Left lobe of liver (tissue), 2 donors: Measurements from ENCODE around the gene DMPK. TPM values are rescaled to one million over a fixed set of nuclear protein-coding genes. Genes with fewer than 3 reads are reported as not detected.
"Not testable (repeated sequence)": the region's sequence is repeated elsewhere in the genome, so short reads cannot be mapped to it uniquely, and the experiment has no call there.

Experiments used
- ATAC-seq: fragments of 200-7000 bp; cut with Tn5 transposase; one replicate; pipeline ENCODE4 v1.9.1; 2020; ENCODE audit warnings: mild to moderate bottlenecking, moderate library complexity
- DNase-seq: peaks from one replicate; pipeline ENCODE4 v3.0.0-alpha.2; 2020; ENCODE audit warnings: low spot score
- total RNA-seq: library from RNA; stranded (reverse); gene quantifications from one replicate; pipeline ENCODE4 v1.2.1, GENCODE V29; 2021
- donor health status: DM: no; HTN: no; CAD: no; lungs with moderate emphysema.
- donor health status: DM: no; HTN: yes; CAD: no.

Gene DMPK
- total RNA-seq, 1 donor from 2014 or later = 7.8 TPM

DNA sequence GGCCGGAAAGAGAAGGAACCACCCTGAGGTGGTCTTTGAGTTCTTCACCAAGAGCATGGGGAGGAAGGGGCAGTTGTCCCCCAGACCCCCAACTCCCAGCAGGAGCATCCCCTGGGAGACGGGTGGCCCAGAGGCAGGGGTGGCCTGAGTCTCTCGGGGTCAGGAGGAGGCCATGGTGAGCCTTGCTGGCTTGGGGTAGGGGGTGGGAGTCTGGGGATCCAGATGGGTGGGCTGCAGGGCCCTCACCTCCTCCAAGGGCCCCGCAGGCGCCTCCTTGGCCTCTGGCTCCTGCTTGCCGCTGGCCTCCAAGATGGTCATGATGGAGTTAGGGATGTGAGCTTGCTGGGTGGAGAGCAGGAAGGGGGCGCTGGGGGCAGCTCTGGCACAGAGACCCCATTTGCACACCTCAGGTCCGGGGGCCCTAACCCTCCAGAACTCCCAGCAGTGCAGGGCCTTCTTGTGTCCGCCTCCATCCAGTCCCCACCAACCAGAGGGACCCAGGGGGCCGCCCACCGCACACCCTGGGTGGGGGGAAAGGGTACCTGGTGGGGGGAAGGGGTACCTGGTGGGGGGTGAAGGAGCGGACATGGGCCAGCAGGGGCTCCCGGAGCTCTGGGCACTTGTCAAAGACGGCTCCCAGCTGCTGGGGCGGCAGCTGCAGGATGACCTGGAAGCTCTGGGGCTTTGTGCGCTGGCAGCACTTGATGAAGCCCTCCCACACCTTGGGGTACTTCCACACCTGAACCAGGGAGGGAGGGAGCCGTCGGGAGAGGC lies 34.1 kb upstream of the DMPK start:
- DNase-seq (no peak), ATAC-seq (no peak)

DNA sequence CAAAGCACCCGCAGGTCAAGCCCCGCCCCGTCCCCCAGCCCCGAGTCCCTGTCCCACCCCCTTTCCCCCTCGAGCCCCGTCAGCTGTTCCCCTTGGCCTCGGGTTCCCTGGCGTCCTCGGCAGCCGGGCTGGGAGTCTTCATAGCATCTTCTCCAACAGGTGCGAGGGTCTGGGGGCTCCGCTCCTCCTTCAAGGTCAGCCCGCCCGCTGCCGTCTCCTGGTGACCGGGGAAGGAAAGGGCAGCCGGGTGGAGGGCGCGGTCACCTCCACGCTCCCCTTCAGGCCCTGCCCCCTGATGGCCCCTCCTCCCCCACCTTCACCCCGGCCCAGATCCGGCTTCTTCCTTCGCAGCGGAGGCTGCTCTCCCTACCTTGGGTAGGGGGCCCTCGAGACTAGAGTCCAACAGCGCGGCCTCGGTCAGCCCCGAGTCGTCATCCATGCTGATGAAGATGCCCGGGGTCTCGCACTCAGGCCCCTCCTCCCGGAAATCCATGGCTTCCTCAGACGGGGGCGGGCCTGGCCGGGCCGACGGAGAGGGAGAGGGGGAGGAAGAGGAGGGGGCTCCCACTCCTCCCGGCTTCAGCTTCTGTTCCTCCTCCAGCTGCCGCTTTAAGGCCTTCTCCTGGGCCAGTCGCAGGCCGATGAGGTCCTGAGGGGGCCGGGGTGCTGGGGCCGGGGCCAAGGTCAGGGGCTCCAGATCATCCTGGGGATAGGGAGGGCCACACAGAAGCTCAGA lies 33.4 kb upstream of the DMPK start:
- DNase-seq = no peak
- ATAC-seq = no peak

DNA sequence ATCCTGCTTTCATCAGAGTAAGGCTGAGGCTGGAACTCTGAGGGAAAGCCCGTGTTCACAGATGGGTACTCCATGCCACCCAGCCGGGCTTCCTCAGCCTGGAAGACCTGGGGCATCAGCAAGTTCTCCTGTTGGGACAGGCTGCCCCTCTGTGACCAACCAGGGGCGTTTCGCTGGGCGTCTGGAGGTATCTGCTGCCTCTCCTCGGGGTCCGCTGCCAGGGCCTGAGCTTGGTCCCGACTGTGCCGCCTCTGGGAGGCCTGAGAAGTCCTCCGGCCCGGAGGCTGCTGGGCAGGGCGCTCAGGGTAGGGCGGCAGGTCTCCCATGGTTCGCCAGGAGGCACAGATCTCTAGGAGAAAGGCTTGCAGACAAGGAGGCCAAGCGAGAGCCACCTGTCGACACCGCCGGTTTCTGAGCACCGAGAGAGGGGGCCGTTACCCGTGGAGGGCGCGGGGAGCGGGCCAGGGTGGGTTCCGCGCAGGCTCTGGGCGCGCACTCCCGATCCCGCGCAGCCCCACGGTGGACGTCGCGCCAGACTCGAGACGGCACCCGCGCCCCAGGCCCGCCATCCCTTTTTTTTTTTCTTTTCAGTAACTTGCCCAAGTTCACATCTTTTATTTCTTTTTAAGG lies 32.7 kb upstream of the DMPK start, which contains the start of gene RSPH6A:
TSS of gene RSPH6A (minus strand) at position 458 of the 630 bp plus-strand sequence. CDS start at position 326, 132 bp downstream.
- ATAC-seq (no peak), DNase-seq (no peak)

DNA sequence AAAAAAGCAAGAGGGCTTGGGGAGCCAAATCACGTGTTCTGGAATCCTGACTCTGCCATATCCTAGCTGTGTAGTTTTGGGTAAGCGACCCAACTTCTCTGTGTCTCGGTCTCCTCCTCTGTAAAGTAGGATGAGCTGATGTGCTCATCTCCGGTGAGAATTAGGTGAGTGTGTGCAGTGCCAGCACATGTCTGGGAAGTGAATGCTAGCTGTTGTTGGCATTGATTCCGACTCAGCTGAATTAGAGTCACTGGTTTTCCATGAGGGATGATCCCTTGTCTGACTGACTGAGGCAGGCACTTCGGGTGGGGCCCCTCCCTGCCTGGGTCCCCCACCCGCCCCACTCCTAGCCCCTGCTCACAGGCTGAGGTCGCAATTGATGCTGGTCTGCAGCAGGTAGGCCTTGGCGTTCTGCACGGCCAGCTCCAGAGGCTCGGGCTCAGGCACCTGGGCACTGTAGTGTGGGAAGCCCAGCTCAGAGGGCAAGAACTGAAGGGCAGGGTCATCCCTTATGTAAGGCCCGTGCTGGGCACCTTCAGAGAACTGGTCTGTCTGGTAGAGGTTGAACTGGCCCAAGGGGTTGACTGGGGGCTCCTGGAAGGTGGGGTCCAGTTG lies 32.0 kb upstream of the DMPK start:
- no peak for DNase-seq

DNA sequence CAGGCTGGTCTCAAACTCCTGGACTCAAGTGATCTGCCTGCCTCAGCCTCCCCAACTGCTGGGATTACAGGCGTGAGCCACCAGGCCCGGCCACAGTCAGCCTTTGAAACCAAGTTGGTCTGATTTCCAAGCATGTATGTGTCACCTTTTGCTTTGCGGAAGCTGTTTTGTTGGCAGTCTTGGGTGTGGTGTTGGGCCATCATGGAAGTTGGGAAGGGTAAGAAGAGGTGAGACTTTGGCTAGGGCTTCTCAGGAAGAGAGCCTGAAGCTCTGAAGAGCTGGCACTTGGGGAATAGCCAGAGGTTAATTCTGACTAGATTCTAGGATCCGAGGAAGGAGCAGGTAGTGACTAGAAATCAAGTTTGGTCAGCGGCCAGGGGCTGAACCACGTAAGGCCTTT lies 30.0 kb upstream of the DMPK start:
- ATAC-seq (no peak), DNase-seq (no peak)

More for the DNA sequence above, 32.0 kb upstream of the DMPK start:
- ATAC-seq = no peak

DNA sequence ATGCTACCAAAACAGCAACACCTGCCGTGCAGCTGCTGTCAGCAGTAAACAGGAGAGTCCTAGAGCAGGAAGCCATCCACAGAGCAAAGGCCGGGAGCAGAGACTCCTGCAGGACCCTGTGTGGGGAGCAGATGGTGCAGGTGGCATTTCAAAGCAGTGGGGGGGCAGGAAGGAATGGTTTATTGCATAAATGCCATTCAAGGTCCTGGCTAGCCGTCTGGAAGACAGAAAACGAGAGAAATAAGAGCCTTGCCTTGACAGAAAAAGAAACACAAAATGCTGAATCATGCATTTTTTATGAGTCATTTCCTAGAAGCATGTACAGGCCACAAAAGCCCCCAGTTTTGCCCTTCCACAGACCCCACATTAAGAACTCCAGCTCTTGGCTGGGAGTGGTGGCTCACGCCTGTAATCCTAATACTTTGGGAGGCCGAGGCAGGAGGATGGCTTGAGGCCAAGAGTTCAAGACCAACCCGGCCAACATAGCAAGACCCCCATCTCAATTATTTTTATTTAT lies 27.4 kb upstream of the DMPK start:
- ATAC-seq = no peak
- DNase-seq = no peak

DNA sequence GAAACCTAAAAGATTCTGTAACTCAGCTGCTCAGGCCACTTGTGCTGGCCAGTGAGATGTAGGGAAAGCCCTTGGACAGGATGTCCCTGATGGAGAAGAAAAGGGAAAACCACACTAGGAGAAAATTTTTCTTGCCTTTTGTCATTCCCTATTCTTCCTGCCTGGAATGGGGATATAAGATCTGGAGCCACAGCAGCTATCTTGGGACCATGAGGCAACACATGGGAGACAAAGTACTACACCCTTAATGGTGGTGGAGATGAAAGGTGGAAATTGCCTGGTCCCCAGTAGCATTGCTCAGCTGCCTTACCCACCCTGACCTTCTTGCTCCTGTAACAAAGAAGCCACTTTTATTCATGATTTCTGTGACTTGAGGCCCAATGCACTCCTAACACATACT lies 23.4 kb upstream of the DMPK start:
- no peak for DNase-seq
- ATAC-seq = no peak

DNA sequence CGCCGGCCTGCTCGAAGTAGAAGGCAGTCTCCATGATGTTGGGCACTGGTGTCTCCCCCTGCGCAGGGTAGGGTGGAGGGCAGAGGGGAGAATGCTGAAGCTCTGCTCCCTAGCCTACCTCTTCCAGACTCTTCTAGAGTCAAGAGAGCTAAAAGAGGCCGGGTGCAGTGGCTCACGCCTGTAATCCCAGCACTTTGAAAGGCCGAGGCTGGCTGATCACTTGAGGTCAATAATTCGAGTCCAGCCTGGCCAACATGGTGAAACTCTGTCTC lies 22.6 kb upstream of the DMPK start:
- no peak for DNase-seq
- ATAC-seq = no peak

DNA sequence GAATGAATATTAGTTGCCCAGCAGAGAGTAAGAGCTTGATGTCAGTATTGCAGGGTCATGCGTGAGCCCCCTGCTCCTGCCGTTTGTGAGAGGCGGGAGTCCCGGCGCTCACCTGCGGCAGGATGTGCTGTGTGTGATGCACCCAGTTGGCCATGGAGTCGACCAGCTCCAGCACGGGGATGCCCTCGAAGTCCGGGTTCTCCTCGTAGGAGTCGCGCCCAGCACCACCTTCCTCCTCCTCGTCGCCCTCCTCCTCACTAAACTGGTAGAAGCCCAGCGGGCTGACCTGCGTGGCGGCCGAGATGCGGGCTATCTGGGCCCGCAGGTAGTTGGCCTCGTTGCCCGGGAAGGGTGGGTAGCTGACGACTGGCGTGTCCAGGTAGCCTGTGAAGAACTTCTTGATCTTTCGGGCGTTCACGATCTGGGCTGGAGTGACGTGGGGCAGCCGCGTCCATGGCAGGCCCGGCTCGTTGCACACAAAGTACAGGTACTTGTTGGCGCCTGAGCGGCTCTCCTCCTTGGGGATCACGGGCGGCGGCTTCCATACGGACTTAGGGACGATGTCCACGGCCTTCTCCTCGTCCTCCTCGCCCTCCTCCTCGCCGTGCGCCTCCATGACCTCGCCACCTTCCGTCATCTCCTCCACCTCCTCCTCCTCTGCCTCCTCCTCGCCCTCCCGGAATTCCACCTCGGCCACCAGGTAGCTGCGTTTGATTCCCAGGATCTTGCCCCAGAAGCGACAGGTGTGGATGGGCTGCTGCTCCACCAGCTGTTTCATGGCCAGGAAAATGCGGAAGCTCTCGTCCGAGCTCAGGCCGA lies 22.1 kb upstream of the DMPK start:
- DNase-seq (no peak), ATAC-seq (no peak)

DNA sequence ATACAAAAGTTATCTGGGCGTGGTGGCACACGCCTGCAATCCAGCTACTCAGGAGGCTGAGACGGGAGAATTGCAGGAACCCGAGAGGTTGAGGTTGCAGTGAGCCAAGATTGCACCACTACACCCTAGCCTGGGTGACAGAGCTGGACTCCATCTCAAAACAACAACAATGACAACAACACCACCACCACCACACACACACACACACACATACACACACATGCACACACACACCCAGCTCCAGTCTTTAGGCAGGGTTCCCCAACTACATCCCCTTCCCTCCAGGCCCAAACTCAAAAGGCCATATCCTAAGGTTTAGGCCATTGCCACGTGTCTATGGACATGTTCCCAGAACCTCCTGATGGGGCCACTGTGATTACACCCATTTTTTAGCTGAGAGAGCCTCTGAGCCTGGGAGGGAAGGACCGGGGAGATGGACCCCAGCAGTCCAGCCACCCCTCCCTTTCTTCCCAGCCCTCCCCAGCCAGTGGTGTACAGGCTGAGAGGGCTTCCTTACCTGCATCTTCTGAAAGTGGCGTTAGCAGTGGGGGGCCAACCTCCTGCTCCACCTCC lies 19.4 kb upstream of the DMPK start:
- DNase-seq = no peak
- no peak for ATAC-seq

DNA sequence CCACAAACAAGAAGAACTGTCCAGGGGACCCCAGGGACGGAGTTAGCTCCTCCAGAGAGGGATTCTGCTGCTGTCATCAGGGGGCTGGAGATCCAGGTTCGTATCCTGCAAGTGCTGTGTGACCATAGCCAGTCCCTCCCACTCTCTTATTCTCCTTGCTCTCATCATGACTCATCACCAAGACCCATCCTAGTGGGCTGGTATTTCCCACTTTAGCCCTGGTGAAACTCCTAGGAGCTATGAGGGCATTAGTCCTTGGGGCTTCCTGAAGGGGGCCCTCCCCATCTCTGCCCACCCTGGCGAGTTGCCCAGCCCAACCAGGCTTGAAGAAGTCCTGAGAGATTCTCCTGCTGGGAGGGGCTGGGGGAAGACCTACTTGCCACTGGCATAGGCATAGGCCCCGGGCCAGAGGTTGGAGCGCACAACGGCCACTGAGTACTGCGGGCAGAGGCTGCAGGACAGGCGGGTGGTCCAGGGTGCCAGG lies 17.8 kb upstream of the DMPK start:
- no peak for ATAC-seq
- DNase-seq = no peak

DNA sequence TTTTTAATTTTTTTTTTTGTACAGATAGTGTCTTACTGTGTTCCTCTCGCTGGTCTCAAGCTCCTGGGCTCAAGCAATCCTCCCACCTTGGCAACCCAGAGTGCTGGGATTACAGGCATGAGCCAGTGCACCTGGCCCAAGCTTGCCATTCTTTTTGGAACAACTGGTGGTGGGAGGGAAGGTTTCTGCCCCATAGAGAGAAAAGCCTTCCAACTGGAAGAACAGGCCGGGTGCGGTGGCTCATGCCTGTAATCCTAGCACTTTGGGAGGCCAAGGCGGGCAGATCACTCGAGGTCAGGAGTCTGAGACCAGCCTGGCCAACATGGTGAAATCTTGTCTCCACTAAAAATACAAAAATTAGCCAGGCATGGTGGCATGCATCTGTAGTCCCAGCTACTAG lies 17.3 kb upstream of the DMPK start:
- not testable (repeated sequence) for DNase-seq, ATAC-seq

DNA sequence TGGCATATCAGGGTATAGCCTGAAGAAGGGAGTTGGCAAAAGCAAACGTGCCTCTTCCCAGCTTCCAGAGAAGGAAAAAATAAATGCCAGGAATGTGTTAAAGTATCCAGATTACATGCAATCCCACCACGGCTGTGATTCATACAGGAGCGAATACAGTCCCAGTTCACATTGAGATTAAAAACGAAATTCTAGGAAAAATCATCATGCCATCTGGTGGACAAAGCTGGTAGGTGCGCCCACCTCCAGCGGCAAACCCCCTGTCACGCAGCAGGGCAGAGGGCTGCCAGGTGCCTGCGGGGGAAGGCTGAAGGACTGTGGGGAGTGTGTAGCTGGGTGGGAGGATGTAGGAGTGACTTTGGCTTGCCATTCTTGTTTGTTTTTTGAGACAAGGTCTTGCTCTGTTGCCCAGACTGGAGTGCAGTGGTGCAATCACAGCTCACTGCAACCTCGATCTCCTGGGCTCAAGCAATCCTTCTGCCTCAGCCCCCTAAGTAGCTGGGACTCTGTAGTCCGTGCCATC lies 16.8 kb upstream of the DMPK start:
- no peak for DNase-seq

DNA sequence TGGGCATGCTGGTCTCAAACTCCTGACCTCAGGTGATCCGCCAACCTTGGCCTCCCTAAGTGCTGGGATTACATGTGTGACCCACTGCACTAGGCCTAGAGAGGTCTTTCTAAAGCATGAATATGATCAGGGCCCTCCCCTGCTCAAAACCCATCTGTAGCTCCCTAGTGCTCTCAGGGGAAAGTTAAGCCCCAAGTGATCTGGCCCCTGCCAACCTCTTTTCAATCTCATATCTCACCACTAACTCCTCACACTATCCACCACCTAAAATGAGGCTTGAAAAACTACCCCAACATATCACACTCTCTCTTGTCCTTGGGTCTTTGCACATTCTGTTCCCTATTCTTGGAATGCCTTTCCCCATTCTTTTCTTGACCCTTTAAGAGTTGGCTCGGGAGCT lies 12.3 kb upstream of the DMPK start:
- DNase-seq = no peak

More for the DNA sequence above, 16.8 kb upstream of the DMPK start:
- ATAC-seq = peak; percentile 93

DNA sequence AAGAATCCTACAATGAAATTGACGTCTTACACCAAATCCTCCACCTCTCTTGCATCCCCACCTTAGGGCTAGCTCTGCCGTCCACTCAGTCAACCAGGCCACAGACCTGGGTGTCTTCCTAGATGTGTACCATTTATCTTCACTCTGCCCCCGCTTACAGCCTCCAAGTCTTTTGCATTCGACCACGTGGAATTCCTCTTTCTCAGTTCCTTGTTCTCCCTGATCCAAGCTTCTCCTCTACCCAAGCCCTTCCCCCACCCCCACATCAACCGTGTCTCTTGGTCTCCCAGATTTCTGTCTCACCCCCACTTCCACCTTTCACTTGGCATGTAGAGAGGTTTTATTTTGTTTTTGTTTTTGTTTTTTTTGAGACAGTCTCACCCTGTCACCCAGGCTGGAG lies 11.6 kb upstream of the DMPK start:
- DNase-seq (no peak), ATAC-seq (no peak)

More for the DNA sequence above, 12.3 kb upstream of the DMPK start:
- ATAC-seq = no peak

DNA sequence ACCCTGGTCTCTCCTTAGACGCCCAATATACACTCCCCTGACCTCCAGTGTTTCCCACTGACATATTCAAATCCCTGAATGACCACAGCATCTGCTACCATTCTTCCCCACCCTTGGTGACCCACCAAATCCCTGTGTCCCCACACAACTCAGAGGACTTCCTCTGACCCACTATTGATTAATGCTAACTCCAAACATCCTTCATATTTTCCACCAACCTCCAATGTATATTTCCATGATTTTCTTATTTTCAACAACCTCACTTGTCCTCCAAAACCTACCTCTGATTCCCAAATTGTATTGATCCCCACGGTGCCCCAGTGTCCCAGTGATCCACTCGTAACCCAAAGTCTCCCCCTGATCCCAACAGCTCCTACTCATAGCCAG lies 10.9 kb upstream of the DMPK start:
- ATAC-seq = no peak
- DNase-seq = no peak

DNA sequence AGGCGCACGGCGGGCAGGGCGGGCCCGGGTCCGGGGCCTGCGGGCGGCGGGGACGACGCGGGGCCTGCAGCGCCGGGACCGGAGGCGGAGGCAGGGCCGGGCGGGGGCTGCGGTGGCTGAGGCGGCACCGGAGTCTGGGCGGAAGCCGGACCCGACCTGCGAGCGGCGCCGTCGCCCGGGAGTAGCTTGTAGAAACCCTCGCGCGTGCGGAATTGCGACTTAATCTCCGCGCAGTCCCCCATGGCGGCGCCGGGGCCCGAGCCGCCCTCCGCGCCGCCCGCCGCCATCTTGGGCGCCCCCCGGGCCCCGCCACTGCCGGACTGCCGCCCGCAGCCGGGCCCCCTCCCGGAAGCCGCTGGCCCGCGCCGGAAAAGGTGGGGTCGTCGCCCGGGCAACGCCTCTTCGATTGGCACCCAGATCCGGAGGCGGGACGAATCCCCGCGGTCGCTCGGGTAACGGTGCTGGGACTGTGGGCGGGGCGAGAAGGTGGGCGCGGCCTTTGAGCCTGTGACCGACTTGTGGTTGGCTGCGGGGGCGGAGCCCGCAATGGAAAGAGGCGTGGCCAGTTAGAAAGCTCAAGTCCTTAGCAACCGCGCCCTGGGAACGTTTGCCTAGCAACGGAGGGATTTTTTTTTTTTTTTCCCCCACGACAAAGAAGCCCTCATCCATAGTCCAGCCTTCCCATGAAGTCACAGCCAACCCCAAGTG lies 10.3 kb upstream of the DMPK start, which contains the start of gene DMWD:
TSS of gene DMWD (minus strand) at position 376 of the 708 bp plus-strand sequence. CDS start at position 287, 89 bp downstream.
- DNase-seq = peak; percentile 100
- ATAC-seq = peak; percentile 99

DNA sequence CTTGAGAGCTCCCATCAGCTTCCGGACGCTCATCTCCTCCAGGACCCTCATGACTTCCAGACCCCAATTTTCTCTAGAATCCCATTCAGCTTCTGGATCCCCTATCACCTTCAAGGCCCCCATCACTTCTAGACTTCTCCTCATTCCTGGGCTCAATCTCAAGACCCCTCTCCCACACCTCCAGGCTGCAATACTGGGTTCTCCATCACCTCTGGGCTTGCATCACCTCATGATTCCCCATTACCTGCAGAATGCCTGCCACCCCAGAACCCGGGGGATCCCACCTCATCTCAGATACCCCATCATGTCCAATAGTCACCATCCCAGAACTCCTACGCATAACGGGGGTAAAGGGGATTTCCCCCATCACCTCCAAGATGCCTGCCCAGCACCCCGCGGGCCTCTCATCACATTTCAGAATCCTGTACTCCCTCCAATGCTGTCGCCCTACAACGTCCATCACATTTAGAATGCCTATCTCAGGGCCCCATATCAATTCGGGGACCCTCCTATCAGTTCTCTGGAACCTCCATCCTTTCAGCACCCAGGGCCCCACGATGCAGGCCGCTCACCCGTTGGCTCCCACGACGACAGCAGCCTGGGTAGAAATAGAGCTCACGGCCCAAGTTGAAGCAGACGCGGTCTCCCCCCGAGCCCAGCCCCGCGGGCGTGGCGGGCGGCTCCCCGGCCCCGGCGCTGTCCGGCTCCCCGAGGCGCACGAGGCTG lies 9.6 kb upstream of the DMPK start:
- ATAC-seq = no peak
- no peak for DNase-seq
